IMR-90 (cell line): ENCODE results near the gene COL13A1. TPM values are rescaled to one million over a fixed set of nuclear protein-coding genes. Genes with fewer than 3 reads are reported as not detected.

Experiments
- ATAC-seq: fragments of 200-7000 bp; cut with Tn5 transposase; 2 replicates; pipeline ENCODE4 v1.9.1; 2020; ENCODE audit warnings: low read depth, mild to moderate bottlenecking, moderate library complexity
- BruUV-seq: library from RNA; stranded (reverse); fragments of 400-500 nt; replicated peaks from 2 replicates; lab custom pipeline; 2021; lab: Mats Ljungman, UMichigan
- CTCF ChIA-PET: fragments of 300-600 bp; formaldehyde crosslinking; extraction: SDS; loops from one replicate; lab custom pipeline; 2021; ENCODE audit warnings: antibody characterized with exemption; lab: Yijun Ruan, JAX
- POLR2A ChIA-PET: fragments of 300-600 bp; sonication (Branson Sonifier 250); formaldehyde crosslinking; loops from one replicate; lab custom pipeline; 2022; ENCODE audit warnings: antibody characterized with exemption; ENCODE audit not compliant: unreplicated experiment; lab: Charles Lee
- DNase-seq: peaks from one replicate; pipeline ENCODE4 v3.0.0; 2013
- H2AFZ ChIP-seq: replicated peaks from 2 replicates; pipeline ENCODE3; 2013; ENCODE audit warnings: low read length, mild to moderate bottlenecking; ENCODE audit not compliant: poor library complexity
- H2AK5ac ChIP-seq: 2 replicates; pipeline ENCODE4 v1.6.1; 2013; ENCODE audit warnings: low read depth, low read length, inconsistent platforms
- H2AK9ac ChIP-seq: replicated peaks from 2 replicates; pipeline ENCODE3; 2013; ENCODE audit warnings: mild to moderate bottlenecking, low read depth, low read length, moderate library complexity; ENCODE audit not compliant: poor library complexity
- H2BK120ac ChIP-seq: 2 replicates; pipeline ENCODE4 v1.6.1; 2013; ENCODE audit warnings: low read depth, low read length, inconsistent platforms
- H2BK15ac ChIP-seq: 3 replicates; pipeline ENCODE4 v1.6.1; 2013; ENCODE audit warnings: low read depth, low read length, inconsistent platforms
- H2BK20ac ChIP-seq: 2 replicates; pipeline ENCODE4 v1.6.1; 2013; ENCODE audit warnings: low read depth, mild to moderate bottlenecking, inconsistent platforms, low read length, moderate library complexity
- H2BK5ac ChIP-seq: 2 replicates; pipeline ENCODE4 v1.6.1; 2013; ENCODE audit warnings: mild to moderate bottlenecking, low read depth, low read length, inconsistent platforms; ENCODE audit not compliant: poor library complexity, severe bottlenecking
- H3K14ac ChIP-seq: replicated peaks from 2 replicates; pipeline ENCODE4 v1.6.1; 2013; ENCODE audit warnings: low read depth, low read length, inconsistent platforms
- H3K18ac ChIP-seq: 2 replicates; pipeline ENCODE4 v1.6.1; 2013; ENCODE audit warnings: low read depth, low read length, control low read depth
- H3K23ac ChIP-seq: 2 replicates; pipeline ENCODE4 v1.6.1; 2013; ENCODE audit warnings: low read depth, low read length, inconsistent platforms
- H3K27ac ChIP-seq: 2 replicates; pipeline ENCODE4 v1.5.1; 2013; ENCODE audit warnings: mild to moderate bottlenecking, control low read depth, low read length; ENCODE audit not compliant: insufficient read depth
- H3K27me3 ChIP-seq: 2 replicates; pipeline ENCODE4 v1.6.1; 2013; ENCODE audit warnings: low read length; ENCODE audit not compliant: control insufficient read depth, insufficient read depth
- H3K36me3 ChIP-seq: 2 replicates; pipeline ENCODE4 v1.6.1; 2013; ENCODE audit warnings: low read length, mixed read lengths; ENCODE audit not compliant: control insufficient read depth, insufficient read depth
- H3K4ac ChIP-seq: 2 replicates; pipeline ENCODE4 v1.6.1; 2013; ENCODE audit warnings: low read depth, low read length, inconsistent platforms
- H3K4me1 ChIP-seq: 2 replicates; pipeline ENCODE4 v1.6.1; 2013; ENCODE audit warnings: low read length, mixed read lengths; ENCODE audit not compliant: control insufficient read depth, insufficient read depth
- H3K4me2 ChIP-seq: 2 replicates; pipeline ENCODE4 v1.6.1; 2013; ENCODE audit warnings: low read depth, mild to moderate bottlenecking, control low read depth, low read length, moderate library complexity
- H3K4me3 ChIP-seq: 2 replicates; pipeline ENCODE4 v1.5.1; 2013; ENCODE audit warnings: low read depth, mild to moderate bottlenecking, control low read depth, low read length, moderate library complexity; ENCODE audit not compliant: insufficient read depth
- H3K56ac ChIP-seq: 2 replicates; pipeline ENCODE4 v1.6.1; 2013; ENCODE audit warnings: low read length, inconsistent platforms; ENCODE audit not compliant: insufficient read depth; ENCODE audit errors: extremely low read depth
- H3K79me1 ChIP-seq, 2 experiments: 2 replicates each; pipeline ENCODE4 v1.6.1; 2013; ENCODE audit warnings: low read length in 2 of 2, inconsistent platforms in 1 of 2, low read depth in 1 of 2
- H3K9ac ChIP-seq: 2 replicates; pipeline ENCODE4 v1.6.1; 2013; ENCODE audit warnings: low read depth, low read length, control low read depth
- H3K9me1 ChIP-seq: 2 replicates; pipeline ENCODE4 v1.6.1; 2013; ENCODE audit warnings: low read length, inconsistent platforms; ENCODE audit not compliant: insufficient read depth
- H3K9me3 ChIP-seq: 2 replicates; pipeline ENCODE4 v1.6.1; 2013; ENCODE audit warnings: low read length; ENCODE audit not compliant: control insufficient read depth, insufficient read depth
- H4K20me1 ChIP-seq: 2 replicates; pipeline ENCODE4 v1.6.1; 2013; ENCODE audit warnings: low read length, inconsistent platforms; ENCODE audit not compliant: insufficient read depth
- H4K5ac ChIP-seq: 2 replicates; pipeline ENCODE4 v1.6.1; 2013; ENCODE audit warnings: mild to moderate bottlenecking, low read depth, low read length, control low read depth
- H4K8ac ChIP-seq, 2 experiments: 2 replicates each; pipeline ENCODE4 v1.6.1; 2013; ENCODE audit warnings: low read depth in 2 of 2, low read length in 2 of 2, control low read depth in 1 of 2, inconsistent platforms in 1 of 2
- H4K91ac ChIP-seq: 2 replicates; pipeline ENCODE4 v1.6.1; 2013; ENCODE audit warnings: low read depth, low read length, inconsistent platforms; ENCODE audit not compliant: insufficient read depth
- CEBPB ChIP-seq: IDR thresholded peaks from 2 replicates; pipeline ENCODE4 v1.6.1; 2012; ENCODE audit warnings: low read depth, low read length, improper control_type of control experiment
- ELK1 ChIP-seq: fragments of 150-350 bp; IDR thresholded peaks from 2 replicates; pipeline ENCODE4 v1.6.1; 2016; ENCODE audit warnings: low read depth, mild to moderate bottlenecking, low read length, moderate library complexity, borderline replicate concordance
- FOS ChIP-seq: fragments of 150-350 bp; IDR thresholded peaks from 2 replicates; pipeline ENCODE4 v1.6.1; 2016; ENCODE audit warnings: low read depth, low read length
- MAZ ChIP-seq: IDR thresholded peaks from 2 replicates; pipeline ENCODE4 v1.6.1; 2012; ENCODE audit warnings: low read depth, mild to moderate bottlenecking, low read length, improper control_type of control experiment, moderate library complexity, borderline replicate concordance
- MXI1 ChIP-seq: IDR thresholded peaks from 2 replicates; pipeline ENCODE4 v1.6.1; 2012; ENCODE audit warnings: low read depth, mild to moderate bottlenecking, low read length, moderate library complexity, borderline replicate concordance
- WGBS, 2 experiments: methylation state at CpG; one replicate each; pipeline versions ENCODE4 v1.1.5 to v1.1.7; 2013; ENCODE audit warnings: missing lambda C conversion rate in 2 of 2; ENCODE audit not compliant: insufficient read length in 1 of 2; ENCODE audit errors: extremely low coverage in 2 of 2; 5-methylcytosine and 5-hydroxymethylcytosine counted together
- dilution Hi-C: fragments of 300-500 bp; cut with HindIII; formaldehyde crosslinking; loops from one replicate; pipeline ENCODE4 v1.14.3; 2018; ENCODE audit warnings: low sequenced_read_pairs; ENCODE audit not compliant: unreplicated experiment
- in situ Hi-C: fragments of 300-500 bp; cut with MboI; formaldehyde crosslinking; loops from 3 replicates; pipeline ENCODE4 v1.14.3; 2019; ENCODE audit warnings: low sequenced_read_pairs, inconsistent platforms, mixed read lengths
- intact Hi-C: fragments of 100-400 bp; cut with micrococcal nuclease; formaldehyde crosslinking; loops from 2 replicates; pipeline ENCODE4 v1.10.0; 2022
- polyA plus RNA-seq, 3 experiments: library from polyadenylated mRNA; depleted of rRNA; stranded (reverse); fragments of >200 nt; gene quantifications; 2 replicates each; pipeline ENCODE4 v1.2.3, GENCODE V29; 2012; ENCODE audit warnings: low replicate concordance in 1 of 3
- total RNA-seq: library from RNA; depleted of rRNA; stranded (reverse); fragments of >200 nt; gene quantifications from 2 replicates; pipeline ENCODE4 v1.2.3, GENCODE V29; 2012
- TF ChIP-seq, protein P1 (sequence below): fragments of 150-350 bp; IDR thresholded peaks from 2 replicates; pipeline ENCODE4 v1.6.1; 2017; ENCODE audit warnings: mild to moderate bottlenecking, antibody characterized with exemption, low read length, low read depth

COL13A1 gene
- total and polyA plus RNA-seq, 2 of the 4 experiments (the other 2 are of a cell fraction), result 12.2 to 31.3 TPM

GRCh38 chr10:70000262-70000661 is 198.6 kb downstream of the COL13A1 start:
- Histone ChIP-seq H2BK15ac (no peak overlapping the region), H3K27ac (no peak overlapping the region), H3K36me3 (no peaks in the 10 kb centered on the region), H2BK120ac (no peak overlapping the region), H2AK5ac (no peak overlapping the region), H4K8ac (no peak overlapping the region), H2AK9ac (no peak overlapping the region), H4K91ac (no peak overlapping the region), H4K20me1 (no peaks in the 10 kb centered on the region), H3K9me3 (no peaks in the 10 kb centered on the region), H3K23ac (no peak overlapping the region), H2BK20ac (no peak overlapping the region), H2AFZ (no peak overlapping the region), H3K4me1 (no peaks in the 10 kb centered on the region), H3K14ac (no peak overlapping the region), H3K4me3 (no peak overlapping the region), H3K79me1 (no peaks in the 10 kb centered on the region), H3K4ac (no peak overlapping the region), H4K5ac (no peak overlapping the region), H3K9ac (no peak overlapping the region), H3K56ac (no peak overlapping the region), H3K27me3 (peaks cover 24% of the 10 kb centered on the region), H2BK5ac (no peak overlapping the region), H3K18ac (no peak overlapping the region), H3K4me2 (no peak overlapping the region), H3K9me1 (no peaks in the 10 kb centered on the region)
- ChIA-PET POLR2A (no interaction called here), CTCF (no interaction called here)
- no peak for DNase-seq
- no peak for TF ChIP-seq MXI1
- TF ChIP-seq ELK1, result no peak
- no peak for TF ChIP-seq CEBPB
- TF ChIP-seq, protein P1, sequence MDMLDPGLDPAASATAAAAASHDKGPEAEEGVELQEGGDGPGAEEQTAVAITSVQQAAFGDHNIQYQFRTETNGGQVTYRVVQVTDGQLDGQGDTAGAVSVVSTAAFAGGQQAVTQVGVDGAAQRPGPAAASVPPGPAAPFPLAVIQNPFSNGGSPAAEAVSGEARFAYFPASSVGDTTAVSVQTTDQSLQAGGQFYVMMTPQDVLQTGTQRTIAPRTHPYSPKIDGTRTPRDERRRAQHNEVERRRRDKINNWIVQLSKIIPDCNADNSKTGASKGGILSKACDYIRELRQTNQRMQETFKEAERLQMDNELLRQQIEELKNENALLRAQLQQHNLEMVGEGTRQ, result no peak
- TF ChIP-seq FOS, result no peak
- TF ChIP-seq MAZ, result no peak
- dilution Hi-C loops, result no loop called here
- no TSS peak for BruUV-seq
- intact Hi-C loops, result no loop called here
- in situ Hi-C loops, result no loop called here
- ATAC-seq, result no peak
- no CpG with 5 or more reads among the region's 4 CpGs for WGBS, 2 experiments
